ENCODE data around the gene KLK5.
"Not testable (repeated sequence)": the region's sequence is repeated elsewhere in the genome, so short reads cannot be mapped to it uniquely, and the experiment has no call there.

Gene KLK5

GRCh38 chr19:50969810-50970209 is 17.0 kb upstream of the KLK5 start:
- not testable (repeated sequence) for FAIRE-seq

GRCh38 chr19:50969413-50969760 is 16.5 kb upstream of the KLK5 start, which contains the start of gene KLK6:
Gene KLK6, minus strand, starts transcription at chr19:50969591. Its CDS starts 1,487 bp downstream, at chr19:50968104.
- no peak for DNase-seq (ENCODE audit: extremely low spot score, insufficient read length, low read depth)
- FAIRE-seq, result no peak

More at GRCh38 chr19:50969810-50970209, 17.0 kb upstream of the KLK5 start:
- DNase-seq (ENCODE audit: extremely low spot score, insufficient read length, low read depth), result not testable (repeated sequence)

GRCh38 chr19:50968716-50969412 is 16.0 kb upstream of the KLK5 start:
- no peak for DNase-seq (ENCODE audit: extremely low spot score, insufficient read length, low read depth)
- FAIRE-seq, result no peak

- FAIRE-seq (no peak), DNase-seq (ENCODE audit: extremely low spot score, insufficient read length, low read depth) (no peak)
Observed at GRCh38 chr19:50967929-50968715, 15.3 kb upstream of the KLK5 start.

GRCh38 chr19:50964266-50964665 is 11.4 kb upstream of the KLK5 start:
- no peak for FAIRE-seq

GRCh38 chr19:50963381-50963780 is 10.5 kb upstream of the KLK5 start:
- DNase-seq (ENCODE audit: extremely low spot score, insufficient read length, low read depth) (no peak), FAIRE-seq (no peak)

More at GRCh38 chr19:50964266-50964665, 11.4 kb upstream of the KLK5 start:
- no peak for DNase-seq (ENCODE audit: extremely low spot score, insufficient read length, low read depth)

- FAIRE-seq (no peak), DNase-seq (ENCODE audit: extremely low spot score, insufficient read length, low read depth) (no peak)
Observed at GRCh38 chr19:50962245-50962644, 9.4 kb upstream of the KLK5 start.

GRCh38 chr19:50959731-50960500 is 7.1 kb upstream of the KLK5 start:
- FAIRE-seq, result no peak
- DNase-seq (ENCODE audit: extremely low spot score, insufficient read length, low read depth), result no peak

GRCh38 chr19:50957587-50957986 is 4.7 kb upstream of the KLK5 start:
- DNase-seq (ENCODE audit: extremely low spot score, insufficient read length, low read depth), result no peak
- no peak for FAIRE-seq

- DNase-seq (ENCODE audit: extremely low spot score, insufficient read length, low read depth) (no peak), FAIRE-seq (no peak)
Observed at GRCh38 chr19:50949861-50950260, 3.0 kb downstream of the KLK5 start.

- no peak for DNase-seq (ENCODE audit: extremely low spot score, insufficient read length, low read depth)
- no peak for FAIRE-seq
Observed at GRCh38 chr19:50947123-50947522, 5.7 kb downstream of the KLK5 start.

- FAIRE-seq (no peak), DNase-seq (ENCODE audit: extremely low spot score, insufficient read length, low read depth) (no peak)
Observed at GRCh38 chr19:50944795-50945194, 8.0 kb downstream of the KLK5 start.

GRCh38 chr19:50943074-50943828 is 9.6 kb downstream of the KLK5 start:
- FAIRE-seq (no peak), DNase-seq (ENCODE audit: extremely low spot score, insufficient read length, low read depth) (no peak)

GRCh38 chr19:50939596-50939995 is 13.2 kb downstream of the KLK5 start:
- DNase-seq (ENCODE audit: extremely low spot score, insufficient read length, low read depth) (no peak), FAIRE-seq (no peak)

- DNase-seq (ENCODE audit: extremely low spot score, insufficient read length, low read depth), result no peak
- no peak for FAIRE-seq
Observed at GRCh38 chr19:50933640-50934039, 19.2 kb downstream of the KLK5 start.

GRCh38 chr19:50932690-50933083 is 20.2 kb downstream of the KLK5 start:
- FAIRE-seq (no peak), DNase-seq (ENCODE audit: extremely low spot score, insufficient read length, low read depth) (no peak)

GRCh38 chr19:50932018-50932689 is 20.7 kb downstream of the KLK5 start:
- DNase-seq (ENCODE audit: extremely low spot score, insufficient read length, low read depth), result no peak
- no peak for FAIRE-seq

GRCh38 chr19:50931023-50931422 is 21.8 kb downstream of the KLK5 start:
- no peak for DNase-seq (ENCODE audit: extremely low spot score, insufficient read length, low read depth)

GRCh38 chr19:50928831-50929230 is 24.0 kb downstream of the KLK5 start:
- DNase-seq (ENCODE audit: extremely low spot score, insufficient read length, low read depth) (no peak), FAIRE-seq (no peak)

More at GRCh38 chr19:50931023-50931422, 21.8 kb downstream of the KLK5 start:
- FAIRE-seq, result no peak

All from GM18507 (cell line).